GM06990 (cell line): Measurements from ENCODE around the gene USP46.
A peak's percentile ranks its signal among the peaks of the same experiment; 100 is the strongest.

ENCODE experiments used
- DNase-seq: peaks from one replicate; pipeline ENCODE4 v3.0.0-alpha.2; 2011; ENCODE audit not compliant: insufficient read length; ENCODE audit errors: extremely low read depth
- H3K27me3 ChIP-seq: replicated peaks from 2 replicates; pipeline ENCODE4 v1.6.0; 2011; ENCODE audit warnings: low read length; ENCODE audit not compliant: control insufficient read depth, insufficient read depth
- H3K36me3 ChIP-seq: 2 replicates; pipeline ENCODE4 v1.5.1; 2011; ENCODE audit warnings: low read length; ENCODE audit not compliant: control insufficient read depth, insufficient read depth
- H3K4me3 ChIP-seq: replicated peaks from 2 replicates; pipeline ENCODE4 v1.5.1; 2011; ENCODE audit warnings: low read depth, mild to moderate bottlenecking, control low read depth, low read length
- CTCF ChIP-seq: IDR thresholded peaks from 2 replicates; pipeline ENCODE4 v1.5.1; 2011; ENCODE audit warnings: low read length, control low read depth, mild to moderate bottlenecking, inconsistent platforms; ENCODE audit not compliant: insufficient read depth, poor library complexity, severe bottlenecking

USP46 gene

GRCh38 chr4:52638717-52639116, 20.4 kb downstream of the USP46 start:
- no peak for TF ChIP-seq CTCF
- Histone ChIP-seq H3K27me3 (no peaks in the 10 kb centered on the region), H3K4me3 (no peak overlapping the region), H3K36me3 (no peaks in the 10 kb centered on the region)
- DNase-seq = peak; percentile 37

- no peaks in the 10 kb centered on the region for H3K27me3 ChIP-seq
- H3K36me3 ChIP-seq = no peaks in the 10 kb centered on the region
- no peak for DNase-seq
- no peak overlapping the region for H3K4me3 ChIP-seq
- TF ChIP-seq CTCF = no peak
Measured at GRCh38 chr4:52637116-52637515, 22.0 kb downstream of the USP46 start.

- TF ChIP-seq CTCF = no peak
- Histone ChIP-seq H3K4me3 (no peak overlapping the region), H3K27me3 (no peaks in the 10 kb centered on the region), H3K36me3 (no peaks in the 10 kb centered on the region)
- DNase-seq = no peak
Measured at GRCh38 chr4:52635560-52635959, 23.5 kb downstream of the USP46 start.

- DNase-seq = no peak
- H3K36me3 ChIP-seq = no peaks in the 10 kb centered on the region
Measured at GRCh38 chr4:52635130-52635529, 24.0 kb downstream of the USP46 start.

GRCh38 chr4:52633846-52634245, 25.3 kb downstream of the USP46 start:
- DNase-seq = no peak
- Histone ChIP-seq H3K4me3 (no peak overlapping the region), H3K36me3 (no peaks in the 10 kb centered on the region), H3K27me3 (no peaks in the 10 kb centered on the region)
- no peak for TF ChIP-seq CTCF

More at GRCh38 chr4:52635130-52635529, 24.0 kb downstream of the USP46 start:
- TF ChIP-seq CTCF = no peak
- Histone ChIP-seq H3K4me3 (no peak overlapping the region), H3K27me3 (no peaks in the 10 kb centered on the region)

- Histone ChIP-seq H3K36me3 (peaks cover 1% of the 10 kb centered on the region; the same call in 1 of the 2 replicates), H3K4me3 (no peak overlapping the region), H3K27me3 (no peaks in the 10 kb centered on the region)
- no peak for TF ChIP-seq CTCF
- DNase-seq = no peak
Measured at GRCh38 chr4:52628974-52629373, 30.1 kb downstream of the USP46 start.
